Measurements from ENCODE around the gene TMEM200A.
"Not testable (repeated sequence)": the region's sequence is repeated elsewhere in the genome, so short reads cannot be mapped to it uniquely, and the experiment has no call there.

The TMEM200A gene

DNA sequence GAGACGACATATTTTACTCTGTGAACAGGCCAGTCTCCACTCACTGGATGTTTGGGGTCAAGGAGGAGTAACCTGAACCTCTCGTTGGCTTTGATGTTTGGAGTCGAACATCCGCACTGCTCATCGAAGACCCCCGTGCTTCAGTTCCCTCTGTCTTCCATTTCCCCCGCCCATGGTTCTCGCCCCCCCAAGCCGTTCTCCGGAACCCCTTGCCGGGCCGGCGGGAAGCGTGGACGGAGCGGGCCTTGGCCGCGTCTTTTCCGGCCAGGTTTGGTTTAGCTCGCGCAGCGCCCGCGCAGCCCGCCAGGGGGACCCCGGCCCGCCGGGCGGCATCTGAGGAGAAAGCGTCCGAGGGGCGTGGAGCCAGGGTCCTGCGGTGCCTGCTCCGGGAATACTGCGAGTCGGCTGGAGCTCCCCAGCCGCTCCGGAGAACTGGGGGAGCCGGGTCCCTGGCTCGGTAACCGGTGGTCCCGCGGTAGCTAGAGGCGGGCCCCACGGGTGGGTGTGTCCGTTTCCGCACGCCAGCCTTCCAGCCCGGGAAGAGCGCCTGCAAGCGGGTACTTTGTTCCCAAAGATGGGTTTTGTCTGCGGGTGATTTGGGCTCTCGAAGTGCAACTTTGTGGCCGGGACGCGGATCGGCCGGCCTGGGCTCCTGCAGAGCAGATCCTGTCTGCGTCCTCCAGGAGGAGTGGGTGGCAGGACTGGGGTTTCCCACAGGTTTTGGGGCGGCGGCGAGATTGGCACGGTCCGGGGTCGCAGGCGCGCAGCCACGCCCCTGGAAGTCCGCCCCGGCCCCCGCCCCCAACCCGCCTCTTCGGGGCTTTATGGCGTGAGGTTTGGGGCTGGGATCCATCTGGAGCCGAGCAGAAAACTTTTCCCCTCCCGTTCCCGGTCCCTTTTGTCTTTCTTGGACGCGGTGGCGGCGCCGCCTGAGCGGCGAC lies at the start of gene TMEM200A:
TSS of gene TMEM200A (plus strand) at position 852 of the 941 bp plus-strand sequence. CDS start 74,406 bp downstream, outside the sequence.
- DNase-seq: peak; percentile 13

DNA sequence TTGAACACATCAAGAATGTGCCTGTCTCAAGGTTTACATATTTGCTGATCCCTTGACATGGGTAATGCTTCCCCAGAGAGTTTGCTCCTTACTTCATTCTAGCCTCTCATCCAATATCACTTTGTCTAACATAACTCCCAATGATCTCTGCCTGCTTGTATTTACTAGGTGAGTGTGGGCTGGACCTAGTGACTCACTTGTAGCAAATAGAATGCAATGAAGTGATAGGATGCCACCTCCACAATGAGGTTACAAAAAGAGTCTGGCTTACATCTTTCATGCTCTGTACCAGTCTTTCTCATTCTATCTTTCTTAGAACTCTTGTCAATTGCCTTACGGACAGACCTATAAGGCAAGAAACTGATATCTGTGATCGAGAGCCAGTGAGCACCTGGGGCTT lies 44.9 kb upstream of the TMEM200A start:
- DNase-seq: no peak

DNA sequence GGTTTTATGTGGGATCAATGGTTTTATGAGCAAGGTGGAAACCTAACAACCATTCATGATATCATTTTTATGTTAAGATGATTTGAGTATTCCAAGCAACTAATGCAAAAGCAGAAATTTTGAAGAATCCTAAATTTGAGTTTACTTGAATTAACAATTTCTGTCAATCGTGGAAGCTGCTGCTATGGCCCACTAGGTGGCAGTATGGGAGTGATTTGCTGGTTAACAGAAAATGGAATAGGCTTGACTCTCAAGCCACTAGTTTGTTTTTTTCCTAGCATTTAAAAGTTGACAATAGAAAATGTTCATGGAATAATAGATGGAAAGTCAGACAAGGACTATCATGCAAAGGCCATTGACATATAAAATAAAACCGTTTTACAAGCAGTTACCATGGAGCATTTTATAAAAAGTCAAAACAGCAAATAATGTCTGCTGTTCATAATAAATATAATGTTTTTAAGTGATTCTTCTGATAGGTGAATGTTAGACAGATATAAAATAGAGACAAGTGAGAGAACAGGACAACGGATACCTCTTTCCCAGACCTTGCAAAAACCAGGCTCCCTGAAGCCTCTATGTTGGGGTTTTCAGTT lies 43.0 kb upstream of the TMEM200A start:
- peak; percentile 27 for DNase-seq

- DNase-seq: no peak
Observed at GRCh38 chr6:130324657-130325056, 41.2 kb upstream of the TMEM200A start.

DNA sequence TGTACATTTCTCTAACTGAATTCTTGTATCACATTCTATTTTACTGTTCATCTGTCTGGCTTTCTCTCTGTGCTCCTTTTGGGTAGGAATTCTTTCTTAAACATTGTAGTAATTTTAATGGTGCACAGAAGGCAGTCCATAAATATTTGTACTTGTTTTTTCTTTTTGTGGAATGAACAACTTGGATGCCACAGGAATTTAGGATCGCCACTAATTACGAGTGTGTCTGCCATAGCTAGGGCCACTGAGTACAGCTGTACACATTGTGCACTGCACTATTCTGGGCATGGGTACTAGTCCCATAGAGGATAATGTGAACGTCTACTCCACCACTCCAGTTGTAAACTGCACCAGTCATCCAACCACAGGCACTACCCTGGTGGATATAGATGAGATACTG lies 39.3 kb upstream of the TMEM200A start:
- no peak for DNase-seq

DNA sequence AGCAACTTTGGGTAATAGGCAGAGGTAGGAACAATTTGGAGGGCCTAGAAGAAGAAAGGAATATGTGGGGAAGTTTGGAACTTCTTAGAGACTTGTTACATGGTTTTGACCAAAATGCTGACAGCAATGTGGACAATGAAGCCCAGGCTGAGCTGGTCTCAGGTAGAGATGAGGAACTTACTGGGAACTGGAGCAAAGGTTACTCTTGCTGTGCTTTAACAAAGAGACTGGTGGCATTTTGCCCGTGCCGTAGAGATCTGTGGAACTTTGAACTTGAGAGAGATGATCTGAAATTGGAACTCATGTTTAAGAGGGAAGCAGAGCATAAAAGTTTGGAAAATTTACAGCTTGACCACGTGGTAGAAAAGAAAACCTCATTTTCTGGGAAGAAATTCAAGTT lies 28.3 kb upstream of the TMEM200A start:
- DNase-seq: no peak

GRCh38 chr6:130346324-130346723 lies 19.5 kb upstream of the TMEM200A start:
- DNase-seq: not testable (repeated sequence)

DNA sequence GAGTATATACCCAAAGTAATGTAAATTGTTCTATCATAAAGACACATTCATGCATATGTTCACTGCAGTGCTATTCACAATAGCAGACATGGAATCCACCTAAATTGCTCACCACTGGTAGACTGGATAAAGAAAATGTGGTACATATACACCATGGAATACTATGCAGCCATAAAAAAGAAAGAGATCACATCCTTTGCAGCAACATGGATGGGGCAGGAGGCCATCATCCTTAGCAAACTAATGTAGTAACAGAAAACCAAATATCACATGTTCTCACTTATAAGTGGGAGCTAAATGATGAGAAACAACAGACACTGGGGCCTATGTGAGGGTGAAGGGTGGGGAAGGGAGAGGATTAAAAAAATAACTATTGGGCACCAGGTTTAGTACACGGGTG lies 11.5 kb upstream of the TMEM200A start:
- DNase-seq: no peak

GRCh38 chr6:130355572-130355971 lies 10.2 kb upstream of the TMEM200A start:
- DNase-seq: no peak

DNA sequence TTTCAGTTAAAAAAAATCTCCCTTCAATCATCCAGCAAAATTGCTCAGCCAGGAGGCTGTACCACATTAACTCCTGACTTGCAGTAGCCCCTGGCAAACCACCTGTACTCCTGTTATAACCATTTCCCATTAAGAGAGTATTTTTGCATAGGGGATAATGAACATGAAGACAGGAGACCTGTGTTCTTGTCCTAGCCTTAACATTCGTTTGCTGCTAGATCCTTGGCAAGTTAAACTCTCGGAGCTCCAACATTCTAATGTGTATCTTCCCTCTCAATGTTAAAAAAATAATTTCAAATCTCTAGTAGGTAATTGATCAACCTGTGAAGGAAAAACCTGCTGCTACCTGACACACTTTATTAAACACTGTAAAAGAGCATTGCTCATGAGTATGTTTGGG lies 8.4 kb upstream of the TMEM200A start:
- DNase-seq: no peak

DNA sequence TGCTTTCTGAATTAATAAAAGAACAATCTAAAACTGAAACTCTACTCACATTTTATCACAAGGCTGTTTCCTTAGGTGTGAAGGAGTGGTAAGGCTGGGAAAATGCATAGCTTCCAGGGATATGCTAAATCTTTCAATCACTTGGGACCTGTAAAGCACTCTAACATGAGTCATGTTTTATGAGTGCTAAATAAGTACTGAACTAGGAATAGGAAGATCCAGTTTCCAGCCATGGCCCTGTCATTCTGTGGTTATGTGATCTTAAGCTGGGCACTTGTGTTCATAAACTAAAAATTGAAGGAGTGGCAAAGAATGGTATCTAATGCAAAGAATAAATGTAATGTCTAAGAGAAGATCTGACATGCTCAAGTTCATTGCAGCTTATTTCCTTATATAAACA lies 6.1 kb upstream of the TMEM200A start:
- DNase-seq: no peak

GRCh38 chr6:130362128-130362527 lies 3.7 kb upstream of the TMEM200A start:
- DNase-seq: no peak

DNA sequence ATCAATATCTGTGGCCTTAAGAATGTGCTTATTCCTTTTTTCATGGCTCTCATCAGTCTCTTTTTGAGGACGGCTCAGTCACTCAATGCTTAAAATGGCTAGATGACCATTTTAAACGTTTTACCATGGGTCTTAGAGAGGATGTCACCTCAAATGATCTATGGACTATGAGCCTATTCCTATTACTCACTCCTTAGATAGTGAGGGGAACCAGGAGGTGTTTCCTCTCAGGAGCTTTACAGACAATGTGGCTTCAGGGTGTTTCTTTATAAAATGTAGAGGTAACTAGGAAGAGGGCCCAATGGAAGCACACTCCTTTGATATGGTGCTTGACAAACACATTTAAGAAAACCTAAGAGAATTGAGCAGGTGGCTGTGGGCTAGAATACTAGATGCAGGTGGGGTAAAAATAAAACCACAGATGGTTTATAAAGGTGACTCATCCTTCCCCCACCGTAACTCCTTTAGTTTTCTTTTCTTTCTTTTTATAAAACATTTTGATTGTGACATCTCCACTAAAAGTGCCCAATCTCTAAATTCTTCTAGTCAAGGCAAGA lies 1.5 kb upstream of the TMEM200A start:
- DNase-seq: no peak

DNA sequence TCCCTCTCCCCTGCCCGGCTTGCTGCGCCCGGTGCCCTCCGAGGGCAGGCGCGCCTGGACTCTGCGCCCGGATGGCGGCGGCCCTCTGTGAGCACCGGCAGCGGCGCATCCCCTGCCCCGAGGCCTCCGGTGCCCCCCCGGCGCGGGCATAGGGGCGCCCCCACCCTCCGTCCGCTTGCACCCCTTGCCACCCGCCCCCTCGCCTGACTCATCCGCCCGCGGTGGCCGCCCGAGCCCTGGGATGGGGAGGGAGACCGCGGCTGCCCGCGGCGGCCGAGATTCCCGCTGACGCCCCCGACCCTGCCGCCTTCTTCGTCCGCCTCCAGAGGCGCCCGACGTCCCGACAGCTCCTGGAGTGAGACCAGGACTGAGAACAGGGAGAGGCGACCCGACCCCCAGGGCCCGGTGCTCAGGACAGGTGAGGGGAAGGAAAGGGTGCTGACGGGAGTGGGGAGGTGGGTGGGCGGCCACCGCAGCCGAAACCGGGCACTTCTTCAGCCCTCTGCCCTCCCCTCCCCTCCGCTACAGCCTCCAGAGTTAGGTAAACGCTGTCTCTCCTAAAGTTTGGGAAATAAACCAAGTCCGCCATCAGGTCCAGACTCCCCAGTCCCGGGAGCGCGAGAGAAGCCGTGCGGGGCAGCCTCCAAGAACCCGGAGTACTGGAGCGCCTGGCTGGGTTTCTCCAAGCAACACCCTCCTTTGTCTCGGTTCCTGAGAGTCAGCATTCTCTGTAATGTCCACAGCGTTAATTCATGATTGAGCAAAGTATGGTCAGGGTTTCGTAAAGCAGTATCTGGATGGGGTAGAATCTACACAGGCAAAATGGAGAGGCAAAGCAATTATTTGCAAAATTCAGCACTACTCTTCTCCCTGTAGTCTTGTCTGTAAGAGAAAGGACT lies 539 bp downstream of the TMEM200A start:
- DNase-seq: peak; percentile 17

- no peak for DNase-seq
Observed at GRCh38 chr6:130367767-130368166, 1.9 kb downstream of the TMEM200A start.

- no peak for DNase-seq
Observed at GRCh38 chr6:130368576-130368975, 2.8 kb downstream of the TMEM200A start.

DNA sequence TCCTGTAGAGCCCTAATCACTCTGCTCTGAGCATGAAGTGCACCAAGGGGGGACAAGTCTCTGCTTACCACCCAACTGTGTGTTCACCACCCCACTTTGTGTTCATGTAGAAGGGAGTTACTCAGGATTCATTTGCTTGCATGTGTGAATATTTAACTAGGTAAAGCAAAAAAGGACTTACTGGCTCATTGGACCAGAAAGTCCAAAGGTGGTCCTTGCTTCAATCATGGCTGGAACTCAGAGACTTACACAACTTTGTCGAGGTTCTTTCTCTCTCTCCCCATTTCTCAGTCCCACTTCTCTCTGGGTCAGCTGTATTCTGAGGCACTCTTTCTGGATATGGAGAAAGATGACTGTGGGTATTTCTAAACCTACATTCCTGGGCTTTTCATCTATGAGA lies 4.0 kb downstream of the TMEM200A start:
- DNase-seq: no peak

GRCh38 chr6:130371921-130372420 lies 6.2 kb downstream of the TMEM200A start:
- no peak for DNase-seq

DNA sequence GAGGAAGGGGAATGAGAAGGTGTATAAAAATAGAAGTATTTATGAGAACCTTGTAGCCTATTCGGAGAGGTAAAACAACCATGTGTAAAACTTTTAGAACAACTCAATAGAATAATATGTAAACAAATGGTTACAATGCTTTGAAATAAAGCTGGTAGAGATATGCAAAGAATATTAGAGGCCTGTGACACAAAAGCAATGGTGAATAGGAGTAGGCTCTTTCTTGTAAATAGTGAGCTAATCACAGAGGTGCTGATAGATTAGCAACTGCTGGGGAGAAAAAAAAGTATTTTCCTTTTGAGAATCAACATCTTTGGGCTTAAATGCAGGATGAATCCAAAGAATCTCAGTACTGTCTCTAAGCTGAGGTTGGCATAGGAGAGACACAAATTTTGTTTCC lies 7.0 kb downstream of the TMEM200A start:
- DNase-seq: no peak

DNA sequence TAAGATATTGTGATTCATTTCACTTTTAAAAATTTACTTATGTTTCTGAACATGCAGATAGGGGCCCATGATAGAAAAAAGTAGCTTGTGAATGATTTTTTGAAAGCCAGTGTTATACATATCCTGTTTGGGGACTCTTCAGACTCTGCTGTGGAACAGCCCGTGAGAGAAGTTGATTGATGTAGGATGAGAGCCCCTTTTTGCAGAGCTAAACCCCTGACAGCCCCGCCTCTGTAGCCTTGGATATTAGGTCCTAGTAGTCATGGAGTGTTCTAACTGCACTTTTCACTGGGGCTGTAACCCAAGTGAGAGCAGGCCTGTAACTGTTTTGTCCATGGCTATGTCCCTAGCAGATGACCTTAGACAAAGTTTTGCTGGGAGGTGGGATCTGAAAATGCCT lies 8.2 kb downstream of the TMEM200A start:
- no peak for DNase-seq

DNA sequence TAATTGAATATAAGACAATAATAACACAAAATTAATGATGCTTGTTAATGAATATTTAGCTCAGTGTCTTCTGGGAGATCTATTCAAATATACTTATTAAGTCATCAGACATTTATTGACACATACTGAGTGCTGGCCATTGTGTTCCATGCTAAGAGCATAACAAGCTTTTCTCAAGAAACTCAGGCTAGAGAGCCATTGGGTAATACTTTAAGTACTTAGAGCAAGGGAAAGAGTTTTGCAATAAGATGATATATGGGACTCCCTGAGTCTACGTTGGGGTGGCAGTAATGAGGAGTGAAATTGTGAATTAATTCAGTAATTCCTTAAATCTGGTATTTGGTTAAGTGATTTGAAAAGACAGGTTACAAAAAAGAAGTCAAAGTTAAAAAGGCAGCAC lies 11.1 kb downstream of the TMEM200A start:
- no peak for DNase-seq

- DNase-seq: no peak
Observed at GRCh38 chr6:130377371-130377770, 11.6 kb downstream of the TMEM200A start.

GRCh38 chr6:130377915-130378314 lies 12.1 kb downstream of the TMEM200A start:
- no peak for DNase-seq
